GM19324 (cell line): Measurements from ENCODE around the gene EGLN1.
"Not testable (repeated sequence)": the region's sequence is repeated elsewhere in the genome, so short reads cannot be mapped to it uniquely, and the experiment has no call there.

Source experiments
- ATAC-seq: cut with Tn5 transposase; IDR thresholded peaks from one replicate; pipeline ENCODE4 v1.9.1; 2021; ENCODE audit warnings: mild to moderate bottlenecking, moderate library complexity; ENCODE audit not compliant: unreplicated experiment, low FRiP score

Gene EGLN1

DNA sequence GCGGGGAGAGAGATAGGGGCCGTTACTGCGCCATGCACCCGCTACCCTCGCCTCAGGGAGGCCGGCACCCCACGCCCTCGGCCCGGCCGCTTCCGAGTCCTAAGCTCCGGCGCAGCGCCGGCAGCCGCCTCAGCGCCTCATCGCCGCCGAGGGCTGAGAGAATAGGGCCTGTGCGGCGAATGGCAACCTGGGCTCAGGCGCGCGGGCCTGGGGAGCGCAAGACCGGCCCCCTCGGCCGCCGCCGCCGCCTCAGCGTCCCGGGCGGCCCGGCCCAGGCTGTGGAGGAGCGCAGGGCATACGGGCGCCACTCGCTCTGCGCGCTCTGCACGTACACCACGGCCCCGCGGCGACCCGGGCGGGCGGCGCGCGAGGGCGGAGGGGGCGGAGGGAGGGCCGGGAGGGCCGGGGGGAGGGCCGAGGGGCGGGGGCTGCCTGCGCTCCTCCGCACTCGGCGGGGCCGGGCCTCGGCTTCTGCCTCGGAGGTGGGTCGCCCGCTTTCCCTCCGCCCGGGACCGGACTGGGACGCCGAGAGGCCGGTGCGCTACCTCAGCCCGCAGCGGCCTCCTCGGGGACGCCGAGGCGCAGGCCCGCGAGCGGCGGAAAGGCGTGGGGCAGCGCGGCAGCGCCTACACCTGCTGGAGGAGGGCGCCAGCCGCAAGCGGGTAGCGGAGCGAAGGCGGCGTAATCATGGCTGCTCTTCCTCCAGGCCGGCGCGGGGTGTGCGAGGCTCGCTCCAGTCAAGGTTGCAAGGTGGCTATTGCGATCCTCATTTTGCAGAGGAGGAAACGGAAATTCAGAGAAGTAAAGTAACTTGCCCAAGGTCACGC is at the start of gene EGLN1:
TSS of gene EGLN1 (minus strand) at position 317 of the 827 bp plus-strand sequence. CDS start 399 bp downstream, outside the sequence.
- ATAC-seq: peak; percentile 84

DNA sequence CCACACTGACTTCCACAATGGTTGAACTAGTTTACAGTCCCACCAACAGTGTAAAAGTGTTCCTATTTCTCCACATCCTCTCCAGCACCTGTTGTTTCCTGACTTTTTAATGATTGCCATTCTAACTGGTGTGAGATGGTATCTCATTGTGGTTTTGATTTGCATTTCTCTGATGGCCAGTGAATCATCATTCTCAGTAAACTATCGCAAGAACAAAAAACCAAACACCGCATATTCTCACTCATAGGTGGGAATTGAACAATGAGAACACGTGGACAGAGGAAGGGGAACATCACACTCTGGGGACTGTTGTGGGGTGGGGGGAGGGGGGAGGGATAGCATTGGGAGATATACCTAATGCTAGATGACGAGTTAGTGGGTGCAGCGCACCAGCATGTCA is 49.4 kb upstream of the EGLN1 start:
- ATAC-seq: not testable (repeated sequence)

DNA sequence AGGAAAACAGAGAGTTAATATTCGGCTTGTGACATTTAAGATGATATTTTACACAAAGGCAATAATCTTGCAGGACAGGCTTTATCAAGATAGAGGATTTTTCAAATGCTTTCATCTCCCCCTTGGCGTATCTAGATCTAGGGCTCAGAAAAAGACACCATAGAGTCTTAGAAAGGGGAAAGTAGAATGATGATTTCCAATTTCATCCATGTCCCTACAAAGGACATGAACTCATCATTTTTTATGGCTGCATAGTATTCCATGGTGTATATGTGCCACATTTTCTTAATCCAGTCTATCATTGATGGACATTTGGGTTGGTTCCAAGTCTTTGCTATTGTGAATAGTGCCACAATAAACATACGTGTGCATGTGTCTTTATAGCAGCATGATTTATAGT is 48.9 kb upstream of the EGLN1 start:
- not testable (repeated sequence) for ATAC-seq

DNA sequence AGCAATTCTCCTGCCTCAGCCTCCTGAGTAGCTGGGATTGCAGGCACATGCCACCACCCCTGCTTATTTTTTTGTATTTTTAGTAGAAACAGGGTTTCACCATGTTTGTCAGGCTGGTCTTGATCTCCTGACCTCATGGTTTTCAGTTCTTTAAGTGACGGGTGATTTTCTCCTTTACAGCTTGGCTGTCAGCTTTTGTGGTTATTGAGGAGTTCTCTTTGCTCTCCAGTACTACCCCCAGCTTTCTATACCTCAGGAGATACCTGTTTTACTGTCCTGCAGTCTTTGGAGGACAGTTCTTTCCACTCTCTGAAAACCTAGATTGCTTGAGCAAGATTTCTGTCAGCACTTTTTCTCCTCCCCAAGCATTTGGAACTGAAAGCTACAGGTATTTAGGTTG is 45.9 kb upstream of the EGLN1 start:
- no peak for ATAC-seq

DNA sequence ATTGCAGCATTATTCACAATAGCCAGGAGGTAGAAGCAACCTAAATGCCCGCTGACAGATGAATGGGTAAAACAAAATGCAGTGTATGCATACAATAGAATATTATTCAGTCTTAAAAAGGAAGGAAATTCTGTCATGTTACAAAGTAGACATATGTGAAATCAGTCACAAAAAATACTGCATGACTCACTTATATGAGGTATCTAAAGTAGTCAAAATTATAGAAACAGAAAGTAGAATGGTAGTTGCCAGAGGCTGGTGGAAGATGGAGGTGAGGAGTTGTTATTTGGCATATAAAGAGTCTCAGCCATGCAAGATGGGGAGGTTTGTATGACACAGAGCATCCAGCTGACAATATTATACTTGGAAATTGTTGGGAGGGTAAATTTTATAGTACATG is 43.0 kb upstream of the EGLN1 start:
- ATAC-seq: no peak

DNA sequence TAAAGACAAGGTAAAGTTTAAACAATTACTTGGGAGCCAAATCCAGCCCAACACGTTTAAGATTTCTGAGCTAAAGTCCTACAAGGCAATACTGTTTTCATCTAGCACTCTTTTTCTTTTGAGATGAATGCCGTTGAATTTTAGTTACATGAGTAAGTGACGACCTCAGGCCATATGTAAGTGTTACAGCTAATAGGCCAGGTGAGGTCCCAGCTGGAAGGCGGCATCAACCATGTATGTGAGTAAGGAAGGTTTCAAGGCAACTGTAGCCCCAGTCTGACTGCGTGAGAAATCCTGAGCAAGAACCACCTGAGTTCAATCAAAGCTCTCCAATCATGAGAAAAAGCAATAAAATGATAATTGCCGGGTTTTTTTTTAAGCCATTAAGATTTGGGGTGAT is 41.5 kb upstream of the EGLN1 start:
- ATAC-seq: no peak

DNA sequence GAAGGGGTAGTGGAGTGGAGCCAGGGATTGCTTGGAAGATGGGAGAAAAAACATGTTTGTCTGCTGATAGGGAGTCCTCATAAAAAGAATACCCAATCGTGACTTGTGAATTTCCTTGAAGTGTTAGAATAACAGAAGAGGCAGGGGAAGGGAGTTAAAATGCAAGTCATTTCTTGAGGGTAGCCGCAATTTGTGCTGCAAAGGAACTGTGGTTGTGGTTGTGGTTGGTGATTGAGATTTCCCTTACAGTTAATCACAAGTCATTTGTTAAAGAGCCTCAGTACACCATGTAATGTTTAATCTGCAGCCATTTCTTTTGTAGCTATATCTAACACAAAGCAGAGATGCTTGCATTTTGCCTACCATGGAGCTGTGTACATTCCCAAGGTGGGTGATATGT is 38.5 kb upstream of the EGLN1 start:
- ATAC-seq: no peak

DNA sequence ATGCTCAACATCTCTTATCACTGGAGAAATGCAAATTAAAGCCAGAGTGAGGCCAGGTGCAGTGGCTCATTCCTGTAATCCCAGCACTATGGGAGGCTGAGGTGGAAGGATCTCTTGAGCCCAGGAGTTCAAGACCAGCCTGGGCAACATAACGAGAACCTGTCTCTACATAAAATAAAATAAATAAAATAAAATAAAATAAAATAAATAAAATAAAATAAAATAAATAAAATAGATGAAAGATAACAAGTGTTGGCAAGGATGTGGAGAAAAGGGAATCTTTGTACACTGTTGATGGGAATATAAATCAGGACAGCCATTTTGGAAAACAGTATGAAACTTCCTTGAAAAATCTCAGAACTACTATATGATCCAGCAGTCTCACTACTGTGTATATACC is 37.4 kb upstream of the EGLN1 start:
- not testable (repeated sequence) for ATAC-seq

DNA sequence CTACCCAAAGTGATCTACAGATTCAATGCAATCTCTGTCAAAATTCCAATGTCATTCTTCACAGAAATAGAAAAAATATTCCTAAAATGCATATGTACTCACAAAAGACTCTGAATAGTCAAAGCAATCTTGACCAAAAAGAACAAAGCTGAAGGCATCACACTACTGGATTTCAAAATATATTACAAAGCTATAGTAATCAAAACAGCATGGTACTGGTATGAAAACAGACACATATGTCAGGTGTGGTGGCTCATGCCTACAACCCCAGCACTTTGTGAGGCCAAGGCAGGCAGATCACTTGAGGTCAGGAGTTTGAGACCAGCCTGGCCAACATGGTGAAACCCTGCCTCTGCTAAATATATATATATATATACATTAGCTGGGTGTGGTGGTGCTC is 35.9 kb upstream of the EGLN1 start:
- not testable (repeated sequence) for ATAC-seq

DNA sequence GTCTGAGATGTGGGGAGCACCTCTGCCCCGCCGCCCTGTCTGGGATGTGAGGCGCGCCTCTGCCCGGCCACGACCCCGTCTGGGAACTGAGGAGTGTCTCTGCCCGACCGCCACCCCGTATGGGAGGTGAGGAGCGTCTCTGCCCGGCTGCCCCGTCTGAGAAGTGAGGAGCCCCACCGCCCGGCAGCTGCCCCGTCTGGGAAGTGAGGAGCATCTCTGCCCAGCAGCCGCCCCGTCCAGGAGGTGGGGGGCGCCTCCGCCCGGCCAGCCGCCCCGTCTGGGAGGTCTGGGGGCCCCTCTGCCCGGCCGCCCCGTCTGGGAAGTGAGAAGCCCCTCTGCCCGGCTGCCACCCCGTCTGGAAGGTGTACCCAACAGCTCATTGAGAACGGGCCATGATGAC is 32.0 kb upstream of the EGLN1 start:
- not testable (repeated sequence) for ATAC-seq

DNA sequence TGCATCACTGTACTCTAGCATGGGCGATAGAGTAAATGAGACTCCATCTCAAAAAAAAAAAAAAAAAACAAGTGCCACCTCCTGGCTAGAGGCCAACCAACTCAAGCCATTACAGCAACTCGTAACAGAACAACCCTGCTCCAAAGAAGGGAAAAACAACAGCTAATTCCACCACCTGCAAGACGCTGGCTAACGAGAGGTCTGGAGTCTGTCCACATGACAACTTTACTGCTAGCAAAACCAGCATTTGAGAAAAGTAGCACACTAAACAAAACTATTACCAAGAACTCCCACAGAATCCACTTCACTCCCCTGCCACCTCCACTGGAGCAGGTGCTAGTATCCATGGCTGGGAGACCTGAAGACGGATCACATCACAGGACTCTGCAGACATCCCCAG is 24.1 kb upstream of the EGLN1 start:
- ATAC-seq: no peak

DNA sequence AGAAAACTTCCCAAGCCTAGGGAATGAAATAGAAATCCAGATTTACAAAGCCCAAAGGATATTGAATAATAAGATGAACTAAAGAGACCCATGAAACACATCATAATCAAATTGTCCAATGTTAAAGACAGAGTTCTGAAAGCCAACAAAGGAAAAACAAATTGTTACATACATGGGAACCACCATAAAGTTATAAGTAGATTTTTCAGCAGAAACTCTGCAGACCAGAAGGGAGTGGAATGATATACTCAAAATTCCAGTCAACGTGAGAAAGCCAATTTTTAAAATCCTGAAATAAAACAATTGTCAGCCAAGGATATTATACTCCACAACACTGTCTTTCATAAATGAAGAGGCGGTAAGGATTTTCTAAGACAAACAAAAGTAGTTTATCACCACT is 22.0 kb upstream of the EGLN1 start:
- ATAC-seq: no peak

DNA sequence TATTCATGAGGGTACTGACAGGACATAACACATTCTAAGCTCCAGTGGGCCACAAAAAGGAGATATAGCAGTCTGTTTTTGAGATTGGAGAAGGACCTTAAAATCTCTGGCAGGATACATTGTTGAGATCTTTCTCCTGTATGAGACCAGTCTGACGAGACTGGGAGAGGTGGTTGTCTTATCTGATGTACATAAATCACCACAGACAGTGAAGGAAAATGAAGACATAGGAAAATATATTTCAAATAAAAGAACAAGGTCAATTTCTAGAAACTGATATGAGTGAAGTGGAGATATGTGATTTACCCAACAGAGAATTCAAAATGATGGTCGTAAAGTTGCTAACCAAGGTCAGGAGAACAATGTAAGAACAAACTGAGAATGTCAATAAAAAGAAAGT is 21.3 kb upstream of the EGLN1 start:
- no peak for ATAC-seq

DNA sequence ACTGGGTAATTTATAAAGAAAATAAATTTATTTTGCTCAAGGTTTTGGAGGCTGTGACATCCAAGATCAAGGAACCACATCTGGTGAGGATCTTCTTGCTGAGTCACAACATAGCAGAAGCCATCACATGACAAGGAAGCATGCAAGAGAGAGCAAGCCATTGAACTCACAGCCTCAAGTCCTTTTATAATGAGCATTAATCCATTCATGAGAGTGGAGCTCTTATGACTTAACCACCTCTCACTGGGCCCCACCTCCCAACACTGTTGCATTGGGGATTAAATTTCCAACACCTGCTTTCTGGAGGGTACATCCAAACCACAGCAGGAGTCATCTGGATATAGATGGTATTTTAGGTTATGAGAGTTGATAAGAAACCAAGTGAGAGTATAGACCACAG is 20.6 kb upstream of the EGLN1 start:
- no peak for ATAC-seq

DNA sequence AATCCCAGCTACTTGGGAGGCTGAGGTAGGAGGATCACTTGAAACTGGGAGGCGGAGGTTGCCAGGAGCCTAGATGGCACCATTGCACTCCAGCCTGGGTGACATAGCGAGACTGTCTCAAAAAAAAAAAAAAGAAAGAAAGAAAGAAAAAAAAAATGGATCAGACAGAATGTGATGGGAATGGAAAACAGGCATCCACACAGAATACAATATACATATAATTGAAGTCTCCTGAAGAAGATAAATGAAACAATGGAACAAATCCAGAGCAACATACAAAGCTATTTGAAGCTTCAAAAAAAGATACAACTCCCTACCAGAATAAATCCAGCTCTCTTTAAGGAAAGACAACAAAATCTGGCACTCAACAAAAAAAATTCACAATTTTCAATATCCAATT is 10.9 kb upstream of the EGLN1 start:
- ATAC-seq: no peak

DNA sequence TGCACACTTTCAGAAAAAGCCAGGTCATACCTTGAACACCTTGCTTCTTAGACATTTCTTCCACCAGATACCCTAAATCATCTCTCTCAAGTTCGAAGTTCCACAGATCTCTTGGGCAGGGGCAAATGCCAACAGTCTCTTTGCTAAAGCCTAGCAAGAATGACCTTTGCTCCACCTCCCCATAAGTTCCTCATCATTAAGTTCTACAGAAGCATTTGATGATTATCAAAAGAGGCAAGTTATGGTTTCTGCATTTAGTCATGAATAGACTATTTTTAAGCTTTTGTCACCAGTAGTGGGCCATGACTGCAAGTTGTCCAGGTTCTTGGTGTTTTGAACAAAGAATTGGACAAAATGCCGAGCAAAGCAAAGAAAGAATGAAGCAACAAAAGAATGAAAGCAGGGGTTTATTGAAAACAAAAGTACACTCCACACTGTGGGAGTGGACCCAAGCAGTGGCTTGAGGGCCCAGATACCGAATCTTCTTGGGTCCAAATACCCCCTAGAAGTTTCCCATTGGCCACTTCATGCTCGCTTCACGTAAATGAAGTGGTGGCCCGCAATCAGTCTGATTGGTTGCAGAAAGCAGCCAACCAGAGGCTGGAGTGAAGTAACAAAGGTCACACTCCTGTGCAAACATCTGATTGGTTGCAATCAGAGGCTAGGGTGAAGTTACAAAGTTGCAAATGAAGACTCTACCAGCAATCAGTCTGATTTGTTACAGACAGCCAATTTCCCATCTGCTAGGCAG is 9.8 kb upstream of the EGLN1 start:
- no peak for ATAC-seq

DNA sequence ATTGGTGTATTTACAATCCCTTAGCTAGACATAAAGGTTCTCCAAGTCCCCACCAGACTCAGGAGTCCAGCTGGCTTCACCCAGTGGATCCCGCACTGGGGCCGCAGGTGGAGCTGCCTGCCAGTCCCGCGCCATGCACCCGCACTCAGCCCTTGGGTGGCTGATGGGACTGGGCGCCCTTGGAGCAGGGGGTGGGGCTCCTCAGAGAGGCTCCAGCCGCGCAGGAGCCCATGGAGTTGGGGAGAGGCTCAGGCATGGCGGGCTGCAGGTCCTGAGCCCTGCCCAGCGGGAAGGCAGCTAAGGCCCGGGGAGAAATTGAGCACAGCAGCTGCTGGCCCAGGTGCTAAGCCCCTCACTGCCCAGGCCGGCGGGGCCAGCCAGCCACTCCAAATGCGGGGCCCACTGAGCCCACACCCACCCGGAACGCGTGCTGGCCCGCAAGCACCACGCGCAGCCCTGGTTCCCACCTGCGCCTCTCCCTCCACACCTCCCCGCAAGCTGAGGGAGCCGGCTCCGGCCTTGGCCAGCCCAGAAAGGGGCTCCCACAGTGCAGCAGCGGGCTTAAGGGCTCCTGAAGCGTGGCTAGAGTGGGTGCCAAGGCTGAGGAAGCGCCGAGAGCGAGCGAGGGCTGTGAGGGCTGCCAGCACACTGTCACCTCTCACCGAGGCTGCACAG is 8.7 kb upstream of the EGLN1 start:
- ATAC-seq: not testable (repeated sequence)

DNA sequence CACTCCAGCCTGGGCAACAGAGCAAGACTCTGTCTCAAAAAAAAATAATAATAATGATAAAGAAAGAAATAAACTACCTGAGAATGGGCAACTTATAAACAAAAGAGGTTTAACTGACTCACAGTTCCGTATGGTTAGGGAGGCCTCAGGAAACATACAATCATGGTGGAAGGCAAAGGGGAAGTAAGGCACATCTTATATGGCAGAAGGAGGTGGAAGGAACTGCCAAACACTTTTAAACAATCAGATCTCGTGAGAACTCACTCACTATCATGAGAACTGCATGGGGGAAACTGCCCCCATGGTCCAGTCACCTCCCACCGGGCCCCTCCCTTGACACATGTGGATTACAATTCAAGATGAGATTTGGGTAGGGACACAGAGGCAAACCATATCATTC is 6.3 kb upstream of the EGLN1 start:
- no peak for ATAC-seq

DNA sequence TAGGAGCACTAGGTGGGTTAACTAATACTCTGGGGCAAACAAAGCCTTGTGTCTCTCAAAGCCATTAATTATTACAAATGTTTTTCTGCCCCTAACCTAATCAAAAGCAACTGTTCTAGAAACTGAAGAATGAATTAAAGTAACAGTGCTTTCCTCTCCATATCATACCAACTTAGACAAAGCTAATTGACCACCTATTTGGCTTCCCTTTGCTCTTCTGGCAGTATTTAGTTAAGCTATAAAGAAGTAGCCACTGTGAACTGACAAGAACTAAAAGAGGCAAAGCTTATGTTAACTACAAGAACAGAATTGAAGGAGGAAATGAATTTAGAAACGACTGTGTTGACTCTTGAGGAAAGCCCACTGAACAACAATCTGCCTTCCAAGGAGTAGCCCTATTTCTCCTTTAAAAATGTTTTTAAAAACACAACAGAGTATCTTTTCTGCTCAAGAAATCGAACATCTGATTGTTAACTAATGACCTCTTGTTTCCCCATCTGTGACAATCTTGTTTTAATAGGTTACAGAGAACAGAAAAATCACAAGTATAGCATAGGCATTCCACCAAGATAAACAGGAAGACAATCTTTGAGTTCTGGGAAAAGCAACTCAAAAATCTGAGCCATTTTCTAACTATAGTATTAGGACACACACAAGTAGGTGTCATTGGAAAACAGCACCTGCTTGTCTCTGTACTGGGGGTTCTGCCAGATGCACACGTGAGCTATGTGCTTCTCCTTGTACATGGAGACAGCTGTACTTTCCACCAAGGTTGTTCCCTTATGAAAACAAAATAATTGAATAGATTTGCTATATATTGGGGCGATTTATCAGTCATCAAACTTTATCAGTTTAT is 3.1 kb upstream of the EGLN1 start:
- ATAC-seq: no peak

DNA sequence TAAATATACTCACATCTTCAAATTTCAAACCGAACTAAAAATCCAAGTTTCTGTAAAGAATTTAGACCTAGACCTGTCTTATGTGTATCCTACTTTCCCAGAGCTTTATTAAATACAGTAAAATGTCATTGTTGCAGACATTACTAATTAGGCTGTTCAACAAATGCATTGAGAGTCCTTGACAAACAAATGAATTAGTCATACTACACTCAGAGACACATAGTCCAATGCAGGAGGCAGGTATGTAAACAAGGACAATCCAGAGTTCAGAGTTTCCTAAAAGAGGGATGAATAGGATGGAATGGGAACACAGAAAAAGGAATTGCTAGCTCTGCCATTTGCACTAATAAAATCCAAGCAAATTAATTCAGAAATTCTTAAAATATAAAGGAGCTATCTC is 1.6 kb upstream of the EGLN1 start:
- ATAC-seq: no peak
